HG02588 (cell line): ENCODE data around the gene TFCP2.

Experiments
- ATAC-seq: cut with Tn5 transposase; IDR thresholded peaks from one replicate; pipeline ENCODE4 v1.9.1; 2021; ENCODE audit warnings: mild to moderate bottlenecking, moderate library complexity; ENCODE audit not compliant: unreplicated experiment

Gene TFCP2

GRCh38 chr12:51048661-51049251, 124.2 kb downstream of the TFCP2 start:
- ATAC-seq = no peak

- ATAC-seq = peak; percentile 95
Observed at GRCh38 chr12:51047655-51048540, 125.0 kb downstream of the TFCP2 start, which contains the start of gene LETMD1. TSS of gene LETMD1 (plus strand) at chr12:51048327. CDS start at chr12:51048357, 30 bp downstream.
